NK-92 treated with Interleukin-12 subunit alpha and Interleukin-12 subunit beta, amount 100 ng/mL, for 24 hours (cell line): ENCODE results near the gene CNPPD1.
"Not testable (repeated sequence)": the region's sequence is repeated elsewhere in the genome, so short reads cannot be mapped to it uniquely, and the experiment has no call there.

ENCODE experiments used
- DNase-seq: peaks from one replicate; lab custom pipeline; 2025; lab: John Stamatoyannopoulos, UW

The CNPPD1 gene

DNA sequence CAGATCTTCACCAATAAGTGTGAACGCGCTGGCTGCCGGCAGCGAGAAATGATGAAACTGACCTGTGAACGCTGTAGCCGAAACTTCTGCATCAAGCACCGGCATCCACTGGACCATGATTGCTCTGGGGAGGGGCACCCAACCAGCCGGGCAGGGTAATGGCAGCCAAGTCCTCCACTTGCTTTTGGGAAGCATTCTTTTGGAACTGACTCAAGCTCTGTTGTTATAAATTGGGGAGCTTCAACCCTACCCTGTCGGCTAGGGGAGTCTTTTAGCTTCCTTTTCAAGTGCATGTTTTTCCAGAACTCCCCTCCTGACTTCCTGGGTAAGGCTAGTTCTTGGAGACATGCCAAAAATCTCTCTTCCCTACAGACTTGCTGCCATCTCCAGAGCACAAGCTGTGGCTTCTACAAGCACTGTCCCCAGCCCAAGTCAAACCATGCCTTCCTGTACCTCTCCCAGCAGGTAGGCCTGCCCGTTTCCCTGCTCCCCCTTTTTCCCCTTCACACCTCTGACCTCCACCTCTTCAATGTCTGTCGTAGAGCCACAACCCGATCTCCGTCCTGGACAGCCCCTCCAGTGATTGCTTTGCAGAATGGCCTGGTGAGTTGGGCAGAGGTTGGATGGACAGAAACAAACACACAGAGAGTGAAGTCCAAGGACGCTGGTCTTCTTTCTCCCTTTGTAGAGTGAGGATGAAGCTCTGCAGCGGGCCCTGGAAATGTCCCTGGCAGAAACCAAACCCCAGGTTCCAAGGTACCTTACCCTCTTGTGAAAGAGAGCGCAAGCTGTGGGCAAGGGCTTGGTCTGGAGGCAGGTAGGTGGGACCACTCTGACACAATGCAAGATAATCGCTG lies 31.4 kb upstream of the CNPPD1 start:
- DNase-seq: no peak

DNA sequence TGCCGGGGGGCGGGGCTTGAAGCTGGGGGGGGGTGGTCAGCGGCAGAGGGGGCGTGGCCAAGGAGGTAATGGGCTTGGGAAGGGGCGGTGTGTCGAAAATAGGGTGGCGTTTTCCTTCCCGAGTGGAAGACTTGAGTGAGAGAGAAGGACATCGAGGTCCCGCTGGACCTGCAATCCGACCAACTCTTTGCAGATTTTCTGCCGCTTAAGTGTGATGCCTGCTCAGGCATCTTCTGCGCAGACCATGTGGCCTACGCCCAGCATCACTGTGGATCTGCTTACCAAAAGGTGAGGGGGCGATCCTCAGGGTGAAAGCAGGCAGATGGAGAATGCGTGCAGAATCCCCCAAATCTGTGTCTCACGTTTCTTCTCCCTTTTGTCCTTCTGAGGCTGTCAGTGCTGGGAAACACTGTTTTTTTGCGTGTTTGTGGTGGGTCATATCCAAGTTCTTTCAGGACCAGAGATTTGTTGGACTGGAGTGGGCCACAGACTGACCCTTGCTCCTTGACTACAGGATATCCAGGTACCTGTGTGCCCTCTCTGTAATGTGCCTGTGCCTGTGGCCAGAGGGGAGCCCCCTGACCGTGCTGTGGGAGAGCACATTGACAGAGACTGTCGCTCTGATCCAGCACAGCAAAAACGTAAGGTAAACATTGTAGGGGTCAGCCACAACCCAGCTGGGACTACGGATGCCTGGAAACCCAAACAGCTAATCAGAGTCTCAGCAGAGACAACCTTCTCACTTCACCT lies 30.6 kb upstream of the CNPPD1 start:
- no peak for DNase-seq

DNA sequence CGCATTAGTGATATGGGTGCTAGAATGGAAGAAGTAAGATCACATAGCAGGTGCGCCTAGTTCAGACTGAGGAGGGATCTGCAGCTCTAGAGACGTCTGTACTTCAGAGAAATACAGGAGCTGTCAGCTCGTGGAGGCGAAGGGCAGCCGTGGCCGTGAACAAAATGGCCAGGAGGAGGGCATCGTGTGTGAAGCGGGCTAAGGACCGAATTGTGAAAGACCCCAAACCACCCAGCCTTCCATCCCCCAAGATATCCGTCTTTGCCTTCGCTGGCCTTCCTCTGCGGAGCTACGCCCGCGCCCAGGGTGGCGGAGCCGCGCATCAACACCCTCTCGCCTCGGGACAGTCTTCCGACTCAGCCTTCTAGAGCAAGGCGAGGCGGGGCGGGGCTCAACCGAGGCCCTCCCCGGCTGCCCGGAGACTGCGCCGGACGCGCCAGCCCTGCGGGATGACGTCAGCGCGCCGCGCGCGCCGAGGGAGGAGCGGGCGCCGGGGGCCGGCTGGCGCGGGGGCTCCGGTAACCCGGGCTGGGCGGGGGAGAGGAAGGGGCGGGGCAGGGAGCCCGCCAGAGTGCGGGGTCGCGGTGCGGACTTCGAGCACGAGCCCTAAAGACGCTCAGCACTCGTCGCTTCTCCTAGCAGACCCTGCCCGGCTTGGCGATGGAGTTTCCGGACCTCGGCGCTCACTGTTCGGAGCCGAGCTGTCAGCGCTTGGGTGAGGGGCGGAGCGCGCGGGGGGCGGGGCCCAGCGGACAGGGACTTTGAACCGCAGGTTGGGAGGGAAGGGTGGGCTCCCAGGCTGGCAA lies 29.8 kb upstream of the CNPPD1 start, which contains the start of gene ZFAND2B:
TSS of gene ZFAND2B (plus strand) at position 455 of the 806 bp plus-strand sequence. CDS start at position 661, 206 bp downstream.
- DNase-seq: peak; percentile 93

DNA sequence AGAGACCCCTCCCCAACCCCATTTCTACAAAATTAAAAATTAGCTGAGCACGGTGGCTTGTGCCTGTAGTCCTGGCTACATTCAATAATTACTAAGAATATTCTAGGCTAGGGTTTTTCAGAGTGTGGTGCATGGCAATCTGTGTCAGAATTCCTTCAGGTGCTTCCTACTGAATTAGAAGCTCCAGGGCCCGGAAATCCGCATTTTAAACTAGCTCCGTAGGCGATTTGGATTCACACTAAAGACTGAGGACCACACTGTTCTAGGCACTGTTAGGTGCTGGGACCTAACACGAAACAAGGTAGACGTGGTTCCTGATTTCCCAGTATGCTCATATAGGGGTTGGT lies 29.2 kb upstream of the CNPPD1 start:
- DNase-seq: no peak

DNA sequence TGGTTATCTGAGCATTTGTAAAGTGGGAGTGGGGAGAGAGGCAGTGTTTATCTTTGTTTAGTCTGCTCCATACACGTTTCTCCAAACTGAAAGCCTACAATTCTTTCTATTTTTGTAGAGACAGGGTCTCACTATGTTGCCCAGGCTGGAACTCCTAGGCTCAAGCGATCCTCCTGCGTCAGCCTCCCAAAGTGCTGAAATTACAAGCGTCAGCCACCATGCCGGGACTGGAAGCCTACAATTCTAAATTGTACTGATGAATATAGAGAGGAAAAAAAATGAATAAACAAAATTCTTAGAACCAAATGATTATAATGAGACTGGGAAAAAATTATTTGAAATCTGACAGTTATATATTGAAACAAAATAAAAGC lies 28.4 kb upstream of the CNPPD1 start:
- no peak for DNase-seq

DNA sequence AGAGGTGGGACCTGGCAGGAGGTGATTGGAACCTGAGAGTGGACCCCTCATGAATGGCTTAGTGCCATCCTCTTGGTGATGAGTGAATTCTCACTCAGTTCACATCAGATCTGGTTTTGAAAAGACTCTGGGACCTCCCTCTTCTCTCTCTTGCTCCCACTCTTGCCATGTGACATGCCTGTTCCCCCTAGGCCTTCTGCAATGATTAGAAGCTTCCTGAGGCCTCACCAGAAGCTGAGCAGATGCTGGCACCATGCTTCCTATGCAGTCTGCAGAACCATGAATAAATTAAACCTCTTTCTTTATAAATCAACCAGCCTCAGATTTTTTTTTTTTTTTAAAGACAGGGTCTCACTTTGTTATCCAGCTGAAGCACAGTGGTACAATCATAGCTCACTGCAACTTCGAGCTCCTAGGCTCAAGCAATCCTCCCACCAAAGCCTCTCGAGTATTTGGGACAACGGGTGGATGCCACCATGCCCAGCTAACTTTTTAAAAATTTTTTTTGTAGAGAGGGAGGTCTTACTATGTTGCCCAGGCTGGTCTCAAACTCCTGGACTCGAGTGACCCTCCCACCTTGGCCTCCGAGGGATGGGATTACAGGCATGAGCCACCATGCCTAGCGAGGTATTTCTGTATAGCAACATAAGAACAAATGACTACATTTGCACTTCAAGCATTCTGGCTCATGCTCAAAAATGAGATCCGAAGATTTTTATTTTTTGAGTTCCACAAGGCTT lies 27.9 kb upstream of the CNPPD1 start:
- no peak for DNase-seq

DNA sequence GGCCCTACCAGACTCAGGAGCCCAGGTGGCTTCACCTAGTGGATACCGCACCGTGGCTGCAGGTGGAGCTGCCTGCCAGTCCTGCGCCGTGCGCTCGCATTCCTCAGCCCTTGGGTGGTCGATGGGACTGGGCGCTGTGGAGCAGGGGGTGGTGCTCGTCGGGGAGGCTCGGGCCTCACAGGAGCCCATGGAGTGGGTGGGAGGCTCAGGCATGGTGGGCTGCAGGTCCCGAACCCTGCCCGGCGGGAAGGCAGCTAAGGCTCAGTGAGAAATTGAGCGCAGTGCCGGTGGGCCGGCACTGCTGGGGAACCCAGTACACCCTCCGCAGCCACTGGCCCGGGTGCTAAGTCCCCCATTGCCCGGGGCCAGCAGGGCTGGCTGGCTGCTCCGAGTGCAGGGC lies 24.6 kb upstream of the CNPPD1 start:
- not testable (repeated sequence) for DNase-seq

DNA sequence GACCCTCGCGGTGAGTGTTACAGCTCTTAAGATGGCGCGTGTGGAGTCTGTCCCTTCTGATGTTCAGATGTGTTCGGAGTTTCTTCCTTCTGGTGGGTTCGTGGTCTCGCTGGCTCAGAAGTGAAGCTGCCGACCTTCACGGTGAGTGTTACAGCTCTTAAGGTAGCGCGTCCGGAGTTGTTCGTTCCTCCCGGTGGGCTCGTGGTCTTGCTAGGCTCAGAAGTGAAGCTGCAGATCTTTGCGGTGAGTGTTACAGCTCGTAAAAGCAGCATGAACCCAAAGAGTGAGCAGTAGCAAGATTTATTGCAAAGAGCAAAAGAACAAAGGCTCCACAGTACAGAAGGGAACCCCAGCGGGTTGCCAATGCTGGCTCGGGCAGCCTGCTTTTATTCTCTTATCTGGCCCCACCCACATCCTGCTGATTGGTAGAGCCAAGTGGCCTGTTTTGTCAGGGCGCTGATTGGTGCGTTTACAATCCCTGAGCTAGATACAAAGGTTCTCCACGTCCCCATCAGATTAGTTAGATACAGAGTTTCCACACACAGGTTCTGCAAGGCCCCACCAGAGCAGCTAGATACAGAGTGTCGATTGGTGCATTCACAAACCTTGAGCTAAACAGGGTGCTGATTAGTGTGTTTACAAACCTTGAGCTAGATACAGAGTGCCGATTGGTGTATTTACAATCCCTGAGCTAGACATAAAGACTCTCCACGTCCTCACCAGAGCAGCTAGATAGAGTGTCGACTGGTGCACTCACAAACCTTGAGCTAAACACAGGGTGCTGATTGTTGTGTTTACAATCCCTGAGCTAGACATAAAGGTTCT lies 24.0 kb upstream of the CNPPD1 start:
- DNase-seq: not testable (repeated sequence)

DNA sequence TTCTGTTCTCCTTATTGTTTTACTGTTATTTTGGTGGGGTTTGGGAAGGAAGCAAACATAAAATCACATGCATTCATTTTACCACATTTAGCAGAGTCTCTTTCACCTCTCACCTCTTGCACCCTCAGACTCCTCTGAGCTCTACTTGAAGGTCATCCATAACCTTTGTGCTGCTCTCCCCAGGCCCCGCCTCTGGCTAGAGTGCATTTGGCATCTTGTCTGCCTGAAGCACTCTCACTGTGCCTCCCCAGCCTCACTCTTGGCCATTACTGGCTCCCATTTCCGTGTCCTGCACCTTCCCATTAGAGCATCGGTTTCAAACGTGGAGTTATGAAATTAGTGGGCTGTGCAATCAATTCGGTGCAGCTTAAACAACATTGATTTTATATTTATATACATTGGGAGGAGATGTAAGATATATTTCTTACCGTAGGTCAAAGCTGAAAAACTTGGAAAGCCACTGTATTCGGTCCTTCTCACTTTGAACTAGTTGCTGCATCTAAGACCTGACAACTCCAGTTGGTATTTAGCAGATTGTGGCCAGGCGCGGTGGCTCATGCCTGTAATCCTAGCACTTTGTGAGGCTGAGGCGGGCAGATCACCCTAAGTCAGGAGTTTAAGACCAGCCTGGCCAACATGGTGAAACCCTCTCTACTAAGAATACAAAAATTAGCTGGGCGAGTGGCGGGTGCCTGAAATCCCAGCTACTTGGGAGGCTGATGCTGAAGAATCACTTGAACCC lies 22.9 kb upstream of the CNPPD1 start:
- DNase-seq: no peak

DNA sequence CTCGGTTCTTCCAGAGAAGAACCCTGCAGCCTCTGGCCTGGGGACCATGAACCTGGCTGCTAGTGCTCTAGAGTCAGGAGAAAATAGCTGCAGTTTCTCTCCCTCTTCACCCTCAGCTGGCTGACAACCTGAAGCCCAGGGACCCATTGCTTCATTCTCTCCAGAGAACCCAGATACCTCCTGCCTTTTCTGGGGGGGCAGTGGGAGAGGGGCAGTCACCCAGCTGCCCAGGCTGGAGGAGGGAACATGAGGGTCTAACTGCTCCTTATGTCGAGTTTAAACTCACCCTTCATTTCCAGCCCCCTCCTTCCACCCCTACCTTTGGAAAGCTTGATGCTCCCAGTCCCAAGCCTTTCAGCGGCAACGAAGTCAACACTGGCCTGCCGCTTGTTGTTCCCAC lies 22.2 kb upstream of the CNPPD1 start:
- no peak for DNase-seq

DNA sequence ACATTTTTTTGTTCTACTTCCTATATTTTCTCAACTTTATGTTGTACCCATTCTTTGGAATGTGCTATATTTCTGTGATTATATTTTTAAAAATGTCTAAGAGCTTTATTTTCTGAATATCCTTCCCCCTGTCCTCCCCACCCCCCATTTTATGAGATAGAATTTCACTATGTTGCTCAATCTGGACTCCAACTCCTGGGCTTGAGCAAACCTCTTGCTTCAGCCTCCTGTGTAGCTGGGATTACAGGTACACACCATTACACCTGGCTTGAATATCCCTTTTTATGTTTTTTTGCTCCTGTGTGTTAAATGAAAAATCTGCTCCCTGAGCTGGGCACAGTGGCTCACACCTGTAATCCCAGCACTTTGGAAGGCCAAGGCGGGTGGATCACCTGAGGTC lies 20.7 kb upstream of the CNPPD1 start:
- no peak for DNase-seq

DNA sequence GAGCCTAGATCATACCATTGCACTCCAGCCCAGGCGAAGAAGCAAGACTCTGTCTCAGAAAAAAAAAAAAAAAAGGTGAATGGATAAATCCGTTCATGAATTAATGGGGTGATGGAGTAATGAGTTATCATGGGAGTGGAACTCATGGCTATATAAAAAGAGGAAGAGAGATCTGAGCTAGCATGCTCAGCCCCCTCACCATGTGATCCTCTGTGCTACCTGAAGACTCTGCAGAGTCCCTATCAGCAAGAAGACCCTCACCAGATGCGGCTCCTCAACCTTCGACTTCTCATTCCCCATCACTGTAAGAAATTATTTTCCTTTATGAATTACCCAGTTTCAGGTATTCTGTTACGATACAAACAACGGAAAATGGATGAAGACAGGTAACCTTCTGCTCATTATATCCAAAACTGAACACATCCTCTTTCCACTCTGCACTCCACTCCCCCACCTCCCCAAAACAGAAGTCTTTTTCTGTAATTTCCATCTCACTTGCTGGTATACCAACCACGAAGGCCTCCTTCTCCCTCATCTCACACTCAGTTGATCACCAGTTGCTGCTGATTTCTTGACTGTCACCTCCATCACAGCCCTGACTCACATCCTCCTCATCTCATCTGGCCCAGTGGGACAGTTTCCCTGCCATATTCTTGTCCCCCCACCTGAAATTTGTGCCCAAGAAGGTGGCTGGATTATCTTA lies 10.2 kb upstream of the CNPPD1 start:
- no peak for DNase-seq

DNA sequence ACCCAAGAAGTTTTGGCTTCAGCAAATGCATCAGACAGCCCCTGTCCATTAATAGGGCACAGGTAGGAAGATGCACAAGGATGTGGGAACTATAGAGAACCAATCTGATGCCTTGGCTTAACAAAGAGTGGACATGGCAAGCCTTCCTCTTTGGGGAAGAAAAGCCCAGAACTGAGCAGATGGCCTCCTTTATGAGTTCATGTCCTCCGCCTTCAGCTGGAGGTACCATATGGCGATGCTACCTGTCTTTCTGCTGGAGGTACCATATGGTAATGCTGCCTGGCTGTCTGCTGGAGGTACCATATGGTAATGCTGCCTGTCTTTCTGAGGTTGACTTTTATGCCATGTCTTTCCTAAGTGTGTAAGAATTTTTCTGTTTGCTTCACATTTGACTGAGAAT lies 7.4 kb upstream of the CNPPD1 start:
- no peak for DNase-seq

DNA sequence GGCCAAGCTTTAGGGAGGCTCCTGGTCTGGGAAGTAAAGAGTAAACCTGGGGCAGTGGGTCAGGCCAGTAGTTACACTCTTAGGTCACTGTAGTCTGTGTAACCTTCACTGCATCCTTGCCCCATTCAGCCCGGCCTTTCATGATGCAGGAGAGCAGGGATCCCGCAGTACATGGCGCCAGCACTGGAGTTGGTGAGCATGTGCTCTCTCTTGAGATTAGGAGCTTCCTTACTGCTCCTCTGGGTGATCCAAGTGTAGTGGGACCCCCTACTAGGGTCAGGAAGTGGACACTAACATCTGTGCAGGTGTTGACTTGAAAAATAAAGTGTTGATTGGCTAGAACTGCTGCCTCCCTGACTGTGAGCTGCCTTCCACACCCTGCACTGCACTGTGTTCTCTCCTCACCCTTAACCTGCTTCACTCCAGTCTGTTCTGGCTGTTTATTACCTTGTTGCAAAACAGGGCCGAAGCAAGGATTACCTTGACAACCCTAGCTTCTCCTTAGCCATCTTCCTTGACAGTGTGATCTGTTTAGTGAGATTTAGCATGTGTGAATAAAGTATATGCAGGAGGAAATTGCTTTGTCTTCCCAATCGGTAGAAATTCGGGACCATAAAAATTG lies 6.5 kb upstream of the CNPPD1 start:
- no peak for DNase-seq

DNA sequence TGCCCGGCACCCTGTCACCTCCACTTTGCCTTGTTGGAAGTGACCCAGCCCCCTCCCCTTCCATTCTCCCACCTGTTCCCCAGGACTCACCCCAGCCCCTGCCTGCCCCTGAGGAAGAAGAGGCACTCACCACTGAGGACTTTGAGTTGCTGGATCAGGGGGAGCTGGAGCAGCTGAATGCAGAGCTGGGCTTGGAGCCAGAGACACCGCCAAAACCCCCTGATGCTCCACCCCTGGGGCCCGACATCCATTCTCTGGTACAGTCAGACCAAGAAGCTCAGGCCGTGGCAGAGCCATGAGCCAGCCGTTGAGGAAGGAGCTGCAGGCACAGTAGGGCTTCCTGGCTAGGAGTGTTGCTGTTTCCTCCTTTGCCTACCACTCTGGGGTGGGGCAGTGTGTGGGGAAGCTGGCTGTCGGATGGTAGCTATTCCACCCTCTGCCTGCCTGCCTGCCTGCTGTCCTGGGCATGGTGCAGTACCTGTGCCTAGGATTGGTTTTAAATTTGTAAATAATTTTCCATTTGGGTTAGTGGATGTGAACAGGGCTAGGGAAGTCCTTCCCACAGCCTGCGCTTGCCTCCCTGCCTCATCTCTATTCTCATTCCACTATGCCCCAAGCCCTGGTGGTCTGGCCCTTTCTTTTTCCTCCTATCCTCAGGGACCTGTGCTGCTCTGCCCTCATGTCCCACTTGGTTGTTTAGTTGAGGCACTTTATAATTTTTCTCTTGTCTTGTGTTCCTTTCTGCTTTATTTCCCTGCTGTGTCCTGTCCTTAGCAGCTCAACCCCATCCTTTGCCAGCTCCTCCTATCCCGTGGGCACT lies 5.8 kb upstream of the CNPPD1 start:
- no peak for DNase-seq

DNA sequence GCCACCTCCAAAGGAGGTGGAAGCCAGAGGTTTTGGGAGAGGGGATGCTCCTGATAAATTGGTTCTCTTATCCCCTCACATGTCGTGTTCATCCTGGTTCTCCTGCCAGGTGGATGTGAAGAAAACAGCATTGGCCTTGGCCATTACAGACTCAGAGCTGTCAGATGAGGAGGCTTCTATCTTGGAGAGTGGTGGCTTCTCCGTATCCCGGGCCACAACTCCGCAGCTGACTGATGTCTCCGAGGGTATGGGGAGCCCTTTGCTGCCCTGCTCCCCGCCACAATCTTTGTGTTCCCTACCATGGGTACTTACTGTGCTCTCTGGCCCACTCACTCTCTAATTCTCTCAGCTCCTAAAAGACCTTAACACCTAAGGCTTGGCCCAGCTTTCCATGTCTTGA lies 4.8 kb upstream of the CNPPD1 start:
- no peak for DNase-seq

DNA sequence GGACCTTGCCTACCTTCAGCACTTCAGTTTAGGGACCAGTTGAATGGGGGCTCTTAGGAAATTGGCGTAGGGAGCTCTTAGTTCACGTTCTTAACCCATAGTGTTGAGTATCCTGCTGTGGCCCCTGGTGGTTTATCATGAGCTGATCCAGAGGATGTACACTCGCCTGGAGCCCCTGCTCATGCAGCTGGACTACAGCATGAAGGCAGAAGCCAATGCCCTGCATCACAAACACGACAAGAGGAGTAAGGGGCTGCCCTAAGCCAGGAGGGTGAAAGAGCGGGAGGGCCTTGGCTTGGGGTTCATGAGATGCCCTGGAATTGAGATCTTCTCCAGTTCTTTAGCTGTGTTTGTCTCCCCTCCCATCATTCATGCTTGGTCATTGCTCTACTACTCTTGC lies 4.2 kb upstream of the CNPPD1 start:
- DNase-seq: no peak
